ENCODE measurements around the gene MYO5B. TPM values are rescaled to one million over a fixed set of nuclear protein-coding genes. Genes with fewer than 3 reads are reported as not detected.

Gene MYO5B
- total RNA-seq, 1 donor from 2014 or later = 0.52 TPM

DNA sequence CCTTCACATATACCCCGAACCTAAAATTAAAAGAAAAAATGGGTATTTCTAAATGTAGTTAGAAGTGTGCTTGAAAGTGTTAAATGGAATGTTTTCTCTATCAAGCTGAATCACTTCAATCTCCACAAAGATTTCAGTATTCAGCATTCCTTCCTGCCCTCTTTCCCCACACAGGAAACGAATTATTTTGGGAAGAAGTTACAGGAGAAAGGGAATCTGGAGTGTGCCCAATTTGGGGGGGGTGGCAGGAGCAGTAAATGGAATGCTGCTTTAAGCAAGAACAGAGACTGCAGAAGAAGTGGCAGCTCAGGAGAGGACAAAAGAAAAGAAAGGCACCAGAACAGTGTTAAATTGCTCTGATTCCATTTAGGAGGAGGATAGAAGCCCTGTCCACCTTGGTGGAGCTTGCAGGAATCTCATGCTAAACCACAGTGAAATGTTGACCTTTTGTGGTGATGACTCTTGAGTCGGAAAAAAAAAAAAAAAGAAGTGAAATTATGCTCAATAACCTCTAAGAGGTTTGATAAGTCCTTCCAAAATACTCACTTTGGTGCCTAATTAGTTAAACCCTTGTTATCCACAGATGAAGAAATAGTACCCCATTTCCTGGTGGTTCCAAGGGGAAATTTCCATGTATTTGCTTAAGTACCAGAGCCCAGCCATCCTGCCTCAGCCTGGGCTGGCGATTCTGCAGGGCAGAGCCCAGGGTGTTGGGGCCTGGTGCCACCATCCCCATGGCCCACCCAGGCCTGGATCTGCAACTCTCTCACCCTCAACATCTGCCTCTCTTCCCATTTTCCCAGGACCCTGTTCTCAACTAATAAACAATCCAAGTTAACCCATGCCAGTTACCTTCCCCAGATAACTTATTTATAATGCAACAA is 56.5 kb downstream of the MYO5B start:
- H3K9ac ChIP-seq (ENCODE audit: low read depth in 1 of 3, low read length in 3 of 3) = no peak overlapping the region
- H3K27me3 ChIP-seq (ENCODE audit: control insufficient read depth in 3 of 3, insufficient read depth in 3 of 3, low read length in 3 of 3) = peaks cover 2 to 4% (median 2%) of the 10 kb centered on the region in 3 donors
- H3K27ac ChIP-seq (ENCODE audit: low read depth, low read length) = no peak overlapping the region
- H3K4me1 ChIP-seq (ENCODE audit: control insufficient read depth in 3 of 3, insufficient read depth in 3 of 3, low read length in 3 of 3) = no peaks in the 10 kb centered on the region
- no peaks in the 10 kb centered on the region for H3K36me3 ChIP-seq (ENCODE audit: control insufficient read depth in 3 of 3, insufficient read depth in 3 of 3, low read length in 3 of 3)
- H3K9me3 ChIP-seq (ENCODE audit: control insufficient read depth in 3 of 3, low read length in 3 of 3) = no peaks in the 10 kb centered on the region
- no peak overlapping the region for H3K4me3 ChIP-seq (ENCODE audit: low read length in 3 of 3)

DNA sequence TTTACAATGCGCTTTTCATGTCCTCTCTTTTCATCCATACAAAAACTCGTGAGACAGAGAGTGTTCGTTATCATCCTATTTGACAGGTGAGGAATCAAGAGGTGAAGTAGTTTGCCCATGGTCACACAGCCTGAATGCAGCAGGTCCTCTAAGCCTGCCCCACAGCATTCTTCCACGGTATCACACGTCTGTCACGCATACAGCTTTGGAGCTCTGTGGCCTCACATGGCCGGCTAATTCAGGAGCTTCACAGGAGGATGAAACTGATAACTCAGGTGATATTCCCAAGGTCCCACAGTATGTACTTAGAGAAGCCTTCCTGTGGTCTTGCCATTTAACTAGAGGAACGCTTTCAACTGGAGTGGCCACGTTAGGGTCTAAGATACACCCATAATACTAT is 59.0 kb downstream of the MYO5B start:
- no peaks in the 10 kb centered on the region for H3K9me3 ChIP-seq (ENCODE audit: control insufficient read depth in 3 of 3, low read length in 3 of 3)
- H3K4me3 ChIP-seq (ENCODE audit: low read length in 3 of 3) = no peak overlapping the region
- no peaks in the 10 kb centered on the region for H3K4me1 ChIP-seq (ENCODE audit: control insufficient read depth in 3 of 3, insufficient read depth in 3 of 3, low read length in 3 of 3)
- H3K36me3 ChIP-seq (ENCODE audit: control insufficient read depth in 3 of 3, insufficient read depth in 3 of 3, low read length in 3 of 3) = no peaks in the 10 kb centered on the region
- no peak overlapping the region for H3K9ac ChIP-seq (ENCODE audit: low read depth in 1 of 3, low read length in 3 of 3)
- peaks cover 0 to 4% (median 0%) of the 10 kb centered on the region in 3 donors for H3K27me3 ChIP-seq (ENCODE audit: control insufficient read depth in 3 of 3, insufficient read depth in 3 of 3, low read length in 3 of 3)
- H3K27ac ChIP-seq (ENCODE audit: low read depth, low read length) = no peak overlapping the region

DNA sequence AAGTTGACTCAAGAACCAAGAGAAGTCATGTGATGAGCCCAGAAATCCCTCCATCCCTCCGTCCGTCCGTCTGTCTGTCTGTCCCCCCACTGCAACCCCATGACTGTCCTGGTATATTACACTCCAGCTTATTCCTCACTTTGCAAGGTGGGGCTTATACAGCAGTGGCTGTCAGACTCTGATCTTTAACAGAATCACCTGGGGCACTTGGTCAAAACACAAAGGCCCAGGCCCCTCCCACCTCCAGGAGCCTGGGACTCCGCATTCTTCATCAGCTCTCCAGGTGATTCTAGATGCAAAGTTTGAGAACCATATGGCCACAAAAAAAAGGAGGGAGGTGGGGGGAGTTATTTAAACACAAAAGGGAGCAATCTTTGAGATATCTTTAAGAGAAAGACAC is 61.4 kb downstream of the MYO5B start:
- H3K9ac ChIP-seq (ENCODE audit: low read depth in 1 of 3, low read length in 3 of 3) = no peak overlapping the region
- H3K4me1 ChIP-seq (ENCODE audit: control insufficient read depth in 3 of 3, insufficient read depth in 3 of 3, low read length in 3 of 3) = no peaks in the 10 kb centered on the region
- peaks cover 0 to 5% (median 0%) of the 10 kb centered on the region in 3 donors for H3K27me3 ChIP-seq (ENCODE audit: control insufficient read depth in 3 of 3, insufficient read depth in 3 of 3, low read length in 3 of 3)
- no peaks in the 10 kb centered on the region for H3K36me3 ChIP-seq (ENCODE audit: control insufficient read depth in 3 of 3, insufficient read depth in 3 of 3, low read length in 3 of 3)
- H3K27ac ChIP-seq (ENCODE audit: low read depth, low read length) = no peak overlapping the region
- H3K4me3 ChIP-seq (ENCODE audit: low read length in 3 of 3) = no peak overlapping the region
- no peaks in the 10 kb centered on the region for H3K9me3 ChIP-seq (ENCODE audit: control insufficient read depth in 3 of 3, low read length in 3 of 3)

DNA sequence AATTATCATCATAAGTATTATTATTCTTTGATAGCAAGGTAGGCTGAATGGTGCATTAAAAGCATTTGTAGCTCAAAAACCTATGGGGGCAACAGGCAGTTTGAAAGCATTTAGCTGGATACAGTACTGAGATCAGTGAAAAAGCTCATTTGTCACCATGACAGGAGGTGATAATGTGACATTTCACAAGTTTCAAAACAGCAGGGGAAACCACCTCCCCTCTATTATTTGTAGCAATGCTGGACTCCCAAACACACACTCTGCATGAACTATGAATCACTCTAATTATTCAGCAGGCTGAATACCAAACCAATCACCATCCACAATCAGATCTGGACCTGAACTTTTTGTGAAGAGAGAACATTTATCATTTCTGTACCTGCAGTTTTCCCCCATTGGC is 63.4 kb downstream of the MYO5B start:
- no peak overlapping the region for H3K9ac ChIP-seq (ENCODE audit: low read depth in 1 of 3, low read length in 3 of 3)
- no peak overlapping the region for H3K27ac ChIP-seq (ENCODE audit: low read depth, low read length)
- no peaks in the 10 kb centered on the region for H3K4me1 ChIP-seq (ENCODE audit: control insufficient read depth in 3 of 3, insufficient read depth in 3 of 3, low read length in 3 of 3)
- no peaks in the 10 kb centered on the region for H3K36me3 ChIP-seq (ENCODE audit: control insufficient read depth in 3 of 3, insufficient read depth in 3 of 3, low read length in 3 of 3)
- peaks cover 0 to 8% (median 0%) of the 10 kb centered on the region in 3 donors for H3K27me3 ChIP-seq (ENCODE audit: control insufficient read depth in 3 of 3, insufficient read depth in 3 of 3, low read length in 3 of 3)
- H3K4me3 ChIP-seq (ENCODE audit: low read length in 3 of 3) = no peak overlapping the region
- no peaks in the 10 kb centered on the region for H3K9me3 ChIP-seq (ENCODE audit: control insufficient read depth in 3 of 3, low read length in 3 of 3)

DNA sequence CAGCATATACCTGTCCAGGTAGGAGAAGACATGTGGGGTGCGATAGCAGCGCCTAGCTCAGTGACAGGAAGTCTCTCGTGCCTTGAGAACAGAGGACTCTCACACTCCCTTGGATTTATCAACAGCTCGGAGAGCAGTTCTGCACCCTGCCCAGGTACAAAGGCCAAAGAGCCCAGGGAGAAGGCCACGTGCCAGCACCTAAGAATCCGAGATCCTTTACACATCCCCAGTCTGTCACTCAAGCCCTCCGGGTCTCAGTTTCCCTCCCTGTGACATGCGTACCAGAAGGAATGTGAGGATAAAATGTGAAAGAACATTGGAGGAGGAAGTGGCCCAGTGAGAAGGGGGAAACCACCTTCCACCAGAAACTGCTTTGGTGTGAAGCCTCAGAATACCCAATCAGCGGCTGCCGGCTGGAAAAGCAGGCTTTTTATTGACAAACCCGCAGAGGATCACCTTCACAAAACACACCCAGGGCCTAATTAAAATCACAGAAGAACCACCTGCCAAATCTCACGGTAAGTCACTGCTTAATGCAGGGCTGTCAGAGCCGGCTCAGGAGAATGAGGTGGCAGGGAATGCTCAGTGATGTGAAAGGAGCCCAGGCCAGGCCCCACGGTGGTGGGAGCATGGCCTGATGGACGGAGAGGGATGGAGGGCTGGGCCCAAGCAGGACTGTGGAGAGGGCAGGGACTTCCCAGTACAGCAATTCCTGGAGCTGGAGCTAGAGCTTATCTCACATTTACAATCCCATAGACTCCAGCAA is 66.3 kb downstream of the MYO5B start:
- H3K27ac ChIP-seq (ENCODE audit: low read depth, low read length) = no peak overlapping the region
- H3K4me3 ChIP-seq (ENCODE audit: low read length in 3 of 3) = no peak overlapping the region
- H3K9ac ChIP-seq (ENCODE audit: low read depth in 1 of 3, low read length in 3 of 3) = no peak overlapping the region
- H3K27me3 ChIP-seq (ENCODE audit: control insufficient read depth in 3 of 3, insufficient read depth in 3 of 3, low read length in 3 of 3) = peaks cover 0 to 3% (median 0%) of the 10 kb centered on the region in 3 donors
- H3K9me3 ChIP-seq (ENCODE audit: control insufficient read depth in 3 of 3, low read length in 3 of 3) = no peaks in the 10 kb centered on the region
- no peaks in the 10 kb centered on the region for H3K4me1 ChIP-seq (ENCODE audit: control insufficient read depth in 3 of 3, insufficient read depth in 3 of 3, low read length in 3 of 3)
- H3K36me3 ChIP-seq (ENCODE audit: control insufficient read depth in 3 of 3, insufficient read depth in 3 of 3, low read length in 3 of 3) = no peaks in the 10 kb centered on the region

DNA sequence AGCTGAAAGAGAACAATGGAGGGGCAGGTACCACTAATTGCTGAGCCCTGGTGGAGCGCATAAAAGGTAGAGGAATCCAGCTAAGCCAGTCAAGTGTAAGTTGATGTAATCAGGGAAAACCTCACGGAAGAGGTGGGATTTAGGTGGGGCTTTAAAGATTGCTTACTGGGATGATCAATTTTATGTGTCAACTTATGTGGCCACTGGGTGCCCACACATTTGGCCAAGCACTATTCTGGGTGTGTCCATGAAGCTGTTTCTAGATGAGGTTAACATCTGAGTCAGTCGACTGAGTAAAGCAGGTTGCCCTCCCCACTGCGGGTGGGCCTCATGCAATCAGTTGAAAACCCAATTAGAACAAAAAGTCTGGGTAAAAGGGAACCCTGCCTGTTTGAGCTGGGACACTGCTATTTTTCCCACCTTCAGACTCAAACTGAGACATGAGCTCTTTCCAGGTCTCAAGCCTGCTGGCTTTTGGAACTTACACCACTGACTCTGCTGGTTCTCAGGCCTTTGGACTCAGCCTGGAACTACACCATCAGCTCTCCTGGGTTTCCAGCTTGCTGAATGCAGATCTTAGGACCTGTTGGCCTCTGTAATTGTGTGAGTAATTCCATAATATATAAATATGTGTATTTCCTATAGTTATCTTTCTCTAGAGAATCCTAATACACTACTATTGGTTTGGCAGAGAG is 67.3 kb downstream of the MYO5B start:
- H3K4me3 ChIP-seq (ENCODE audit: low read length in 3 of 3) = no peak overlapping the region
- H3K4me1 ChIP-seq (ENCODE audit: control insufficient read depth in 3 of 3, insufficient read depth in 3 of 3, low read length in 3 of 3) = no peaks in the 10 kb centered on the region
- H3K27ac ChIP-seq (ENCODE audit: low read depth, low read length) = no peak overlapping the region
- H3K9me3 ChIP-seq (ENCODE audit: control insufficient read depth in 3 of 3, low read length in 3 of 3) = no peaks in the 10 kb centered on the region
- H3K9ac ChIP-seq (ENCODE audit: low read depth in 1 of 3, low read length in 3 of 3) = no peak overlapping the region
- peaks cover 0 to 3% (median 0%) of the 10 kb centered on the region in 3 donors for H3K27me3 ChIP-seq (ENCODE audit: control insufficient read depth in 3 of 3, insufficient read depth in 3 of 3, low read length in 3 of 3)
- no peaks in the 10 kb centered on the region for H3K36me3 ChIP-seq (ENCODE audit: control insufficient read depth in 3 of 3, insufficient read depth in 3 of 3, low read length in 3 of 3)

DNA sequence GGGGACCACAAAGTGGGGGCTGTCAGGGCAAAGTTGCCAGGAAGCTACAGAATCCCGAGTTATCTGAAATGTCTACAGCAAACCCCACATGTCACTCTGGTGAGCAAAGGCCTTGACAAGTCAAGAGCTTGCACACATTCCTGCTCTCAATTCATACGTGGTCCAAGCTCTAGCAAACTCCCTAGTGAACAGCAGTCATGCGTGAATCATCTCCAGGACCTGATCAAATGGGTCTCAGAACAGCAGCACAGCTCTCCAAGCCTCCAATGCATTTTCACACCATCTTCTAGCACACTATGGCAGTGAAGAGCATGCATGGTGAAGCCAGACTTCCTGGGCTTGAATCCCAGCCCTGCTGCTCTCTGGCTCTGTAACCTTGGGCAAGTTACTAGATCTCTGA is 68.5 kb downstream of the MYO5B start:
- Histone ChIP-seq H3K36me3 (ENCODE audit: control insufficient read depth in 3 of 3, insufficient read depth in 3 of 3, low read length in 3 of 3) (no peaks in the 10 kb centered on the region), H3K27me3 (ENCODE audit: control insufficient read depth in 3 of 3, insufficient read depth in 3 of 3, low read length in 3 of 3) (peaks cover 0 to 3% (median 2%) of the 10 kb centered on the region in 3 donors), H3K9ac (ENCODE audit: low read depth in 1 of 3, low read length in 3 of 3) (no peak overlapping the region), H3K27ac (ENCODE audit: low read depth, low read length) (no peak overlapping the region), H3K9me3 (ENCODE audit: control insufficient read depth in 3 of 3, low read length in 3 of 3) (no peaks in the 10 kb centered on the region), H3K4me1 (ENCODE audit: control insufficient read depth in 3 of 3, insufficient read depth in 3 of 3, low read length in 3 of 3) (no peaks in the 10 kb centered on the region), H3K4me3 (ENCODE audit: low read length in 3 of 3) (no peak overlapping the region)

DNA sequence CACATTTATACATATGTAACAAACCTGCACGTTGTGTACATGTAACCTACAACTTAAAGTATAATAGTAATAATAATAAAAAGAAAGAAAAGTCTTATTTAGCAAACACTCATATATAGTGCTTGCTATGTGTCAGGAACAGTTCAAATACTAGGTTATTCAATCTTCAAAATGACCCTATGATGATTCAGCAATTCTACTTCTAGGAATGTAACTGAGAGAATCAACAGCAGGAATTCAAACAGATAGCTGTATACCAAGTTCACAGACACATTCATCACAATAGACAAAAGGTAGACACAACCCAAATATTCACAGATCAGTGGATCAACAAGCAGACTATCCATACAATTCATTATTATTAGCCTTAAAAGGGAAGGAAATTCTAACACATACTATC is 69.5 kb downstream of the MYO5B start:
- Histone ChIP-seq H3K27me3 (ENCODE audit: control insufficient read depth in 3 of 3, insufficient read depth in 3 of 3, low read length in 3 of 3) (peaks cover 0 to 10% (median 7%) of the 10 kb centered on the region in 3 donors), H3K36me3 (ENCODE audit: control insufficient read depth in 3 of 3, insufficient read depth in 3 of 3, low read length in 3 of 3) (no peaks in the 10 kb centered on the region), H3K4me3 (ENCODE audit: low read length in 3 of 3) (no peak overlapping the region)

DNA sequence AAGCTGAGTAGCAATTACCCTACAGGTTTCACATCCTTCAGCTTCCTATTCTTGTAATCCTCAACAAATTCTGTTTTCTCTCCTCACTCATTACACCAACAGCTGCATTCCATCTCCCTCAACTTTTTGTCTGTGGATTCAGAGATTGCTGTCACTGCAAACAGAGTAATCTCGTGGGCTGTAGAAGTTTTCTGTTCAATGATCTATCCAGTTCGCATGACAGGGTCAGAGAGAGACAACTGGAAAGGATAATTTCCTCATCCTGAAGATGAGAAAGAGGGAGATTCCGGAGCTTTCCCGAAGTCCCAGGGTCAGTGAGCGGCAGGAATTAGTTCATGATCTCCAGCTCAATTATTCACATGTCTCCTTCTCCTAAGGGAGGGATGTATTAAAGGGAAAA is 75.7 kb downstream of the MYO5B start:
- Histone ChIP-seq H3K27ac (ENCODE audit: low read depth, low read length) (no peak overlapping the region), H3K9ac (ENCODE audit: low read depth in 1 of 3, low read length in 3 of 3) (no peak overlapping the region), H3K9me3 (ENCODE audit: control insufficient read depth in 3 of 3, low read length in 3 of 3) (no peaks in the 10 kb centered on the region), H3K4me1 (ENCODE audit: control insufficient read depth in 3 of 3, insufficient read depth in 3 of 3, low read length in 3 of 3) (no peaks in the 10 kb centered on the region), H3K4me3 (ENCODE audit: low read length in 3 of 3) (no peak overlapping the region), H3K36me3 (ENCODE audit: control insufficient read depth in 3 of 3, insufficient read depth in 3 of 3, low read length in 3 of 3) (no peaks in the 10 kb centered on the region), H3K27me3 (ENCODE audit: control insufficient read depth in 3 of 3, insufficient read depth in 3 of 3, low read length in 3 of 3) (peaks cover 0 to 15% (median 12%) of the 10 kb centered on the region in 3 donors)

More for the DNA sequence above, 69.5 kb downstream of the MYO5B start:
- Histone ChIP-seq H3K9me3 (ENCODE audit: control insufficient read depth in 3 of 3, low read length in 3 of 3) (no peaks in the 10 kb centered on the region), H3K9ac (ENCODE audit: low read depth in 1 of 3, low read length in 3 of 3) (no peak overlapping the region), H3K27ac (ENCODE audit: low read depth, low read length) (no peak overlapping the region), H3K4me1 (ENCODE audit: control insufficient read depth in 3 of 3, insufficient read depth in 3 of 3, low read length in 3 of 3) (no peaks in the 10 kb centered on the region)

Measured in skeletal muscle tissue (tissue), 4 donors.